SKM-1 treated with dmso at 0.1 percent for 144 hours (cell line): Measurements from ENCODE around the gene NUP133.
"Not testable (repeated sequence)": the region's sequence is repeated elsewhere in the genome, so short reads cannot be mapped to it uniquely, and the experiment has no call there.

ENCODE experiments used
- DNase-seq: peaks from one replicate; lab custom pipeline; 2025; ENCODE audit not compliant: unreplicated experiment; lab: John Stamatoyannopoulos, UW

The NUP133 gene

DNA sequence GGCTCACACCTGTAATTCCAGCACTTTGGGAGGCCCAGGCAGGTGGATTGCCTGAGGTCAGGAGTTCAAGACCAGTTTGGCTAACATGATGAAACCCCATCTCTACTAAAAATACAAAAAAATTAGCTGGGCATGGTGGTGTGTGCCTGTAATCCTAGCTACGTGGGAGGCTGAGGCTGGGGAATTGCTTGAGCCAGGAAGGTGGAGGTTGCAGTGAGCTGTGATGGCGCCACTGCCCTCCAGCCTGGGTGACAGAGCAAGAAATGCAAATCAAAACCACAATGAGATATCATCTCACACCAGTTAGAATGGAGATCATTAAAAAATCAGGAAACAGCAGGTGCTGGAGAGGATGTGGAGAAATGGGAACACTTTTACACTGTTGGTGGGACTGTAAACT lies 3.1 kb upstream of the NUP133 start:
- not testable (repeated sequence) for DNase-seq

DNA sequence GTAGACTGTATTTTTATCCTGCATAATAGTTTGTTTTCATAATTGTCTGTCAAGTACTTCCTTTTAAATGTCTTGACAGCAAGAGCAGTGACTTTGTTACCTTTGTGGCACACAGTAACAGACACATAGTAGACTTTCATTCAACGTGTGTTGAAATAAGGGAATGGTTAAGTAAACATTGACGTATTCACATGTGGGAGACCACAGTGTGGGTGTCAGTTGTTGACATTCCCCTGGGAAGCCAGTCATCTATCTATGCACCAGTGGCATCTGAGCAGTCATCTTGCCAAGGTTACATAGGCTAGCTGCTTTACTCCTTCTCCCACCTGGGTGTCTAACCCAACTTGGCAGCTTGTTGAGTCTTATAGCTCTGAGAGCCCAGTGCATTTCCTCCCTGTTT lies 1.4 kb upstream of the NUP133 start:
- DNase-seq: no peak

DNA sequence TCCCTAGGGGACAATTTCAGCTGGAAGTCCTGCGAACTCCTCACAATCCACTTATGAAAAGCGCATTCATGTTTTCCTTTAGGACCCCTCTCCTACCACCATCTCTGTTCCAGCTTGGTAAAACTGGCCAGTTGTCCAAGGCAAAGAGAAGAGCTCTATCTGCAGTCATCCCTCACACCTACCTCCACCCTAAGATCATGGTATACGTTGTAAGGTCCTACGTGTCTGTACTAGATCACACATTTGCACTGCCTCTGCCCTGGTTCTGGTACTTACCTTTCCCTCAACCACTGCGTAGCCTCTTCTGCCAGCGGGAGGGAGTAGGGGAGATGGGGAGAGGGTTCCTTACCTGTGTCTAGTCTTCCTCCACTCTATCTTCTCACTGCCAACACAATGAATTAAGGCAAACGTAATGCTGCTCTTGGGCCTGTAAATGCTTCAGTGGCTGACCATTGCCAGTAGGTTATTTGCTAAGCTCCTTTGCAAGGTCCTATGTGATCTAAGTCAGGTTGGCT lies 739 bp upstream of the NUP133 start:
- DNase-seq: no peak

DNA sequence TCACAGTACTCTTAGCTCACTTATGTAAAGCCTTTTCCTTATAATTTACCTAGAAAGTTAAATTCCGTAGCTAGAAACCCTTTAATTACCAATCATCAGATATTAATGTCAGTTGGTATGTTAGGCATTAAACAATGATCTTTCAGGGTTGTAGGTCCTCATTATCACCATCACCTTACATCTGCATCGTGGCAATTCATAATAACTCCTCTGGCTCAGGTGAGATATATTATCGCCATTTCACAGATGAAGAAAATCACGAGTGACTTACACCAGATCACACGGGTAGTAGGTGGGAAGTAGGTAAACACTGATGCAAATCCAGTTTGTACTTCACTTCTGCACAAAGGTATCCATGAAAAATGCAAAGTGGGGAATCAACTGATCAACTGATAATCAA lies 639 bp downstream of the NUP133 start:
- DNase-seq: no peak

DNA sequence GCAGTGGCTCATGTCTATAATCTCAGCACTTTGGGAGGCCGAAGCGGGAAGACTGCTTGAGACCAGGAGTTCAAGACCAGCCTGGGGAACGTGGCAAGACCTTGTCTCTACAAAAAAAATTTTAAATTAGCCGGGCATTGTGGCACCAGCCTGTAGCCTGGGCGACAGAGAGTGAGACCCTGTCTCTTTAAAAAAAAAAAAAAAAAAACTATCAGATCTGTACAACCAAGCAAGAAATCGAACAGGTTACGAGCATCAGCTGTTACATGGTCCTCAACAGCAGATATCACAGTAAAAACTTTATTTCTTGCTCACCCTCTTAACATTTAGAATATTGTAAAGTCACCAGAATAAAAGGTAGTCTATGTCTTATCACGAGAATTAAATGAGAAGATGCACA lies 1.5 kb downstream of the NUP133 start:
- no peak for DNase-seq

DNA sequence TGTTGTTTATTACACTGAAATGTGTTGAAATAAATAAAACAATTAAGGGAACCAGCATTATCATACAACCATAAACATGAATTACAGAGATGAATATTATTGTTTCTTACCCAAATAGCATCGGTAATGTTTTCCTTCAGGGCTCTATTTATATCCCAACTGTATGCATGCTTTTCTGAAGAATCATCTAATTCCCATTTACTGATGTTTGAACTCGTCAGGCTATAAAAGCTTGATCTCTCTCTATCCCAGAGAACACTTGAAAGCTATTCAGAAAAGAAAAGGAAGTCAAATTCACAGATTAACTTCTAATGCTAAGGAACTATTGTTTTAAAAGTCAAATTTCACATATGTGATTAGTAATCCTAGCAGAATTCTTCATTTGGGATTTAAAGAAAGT lies 12.4 kb downstream of the NUP133 start:
- DNase-seq: no peak

DNA sequence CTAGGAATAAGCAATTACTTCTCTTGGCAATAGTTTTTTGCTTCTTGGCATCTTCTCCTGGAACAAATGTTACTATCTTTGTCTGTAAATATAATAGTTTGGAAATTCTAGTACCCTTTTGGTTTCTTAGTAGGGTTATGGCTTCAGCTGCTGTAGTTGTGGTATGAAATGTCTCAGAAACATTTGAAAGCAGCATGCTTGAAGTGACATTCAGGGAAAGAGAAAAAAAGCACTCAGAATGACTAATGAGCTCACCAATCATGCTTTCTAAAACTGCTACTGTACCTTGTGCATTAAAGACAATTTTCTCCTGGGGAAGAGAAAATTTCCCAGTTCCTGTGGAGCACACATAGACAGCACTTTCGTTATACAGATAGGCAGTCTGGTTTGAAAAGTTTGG lies 21.0 kb downstream of the NUP133 start:
- no peak for DNase-seq

DNA sequence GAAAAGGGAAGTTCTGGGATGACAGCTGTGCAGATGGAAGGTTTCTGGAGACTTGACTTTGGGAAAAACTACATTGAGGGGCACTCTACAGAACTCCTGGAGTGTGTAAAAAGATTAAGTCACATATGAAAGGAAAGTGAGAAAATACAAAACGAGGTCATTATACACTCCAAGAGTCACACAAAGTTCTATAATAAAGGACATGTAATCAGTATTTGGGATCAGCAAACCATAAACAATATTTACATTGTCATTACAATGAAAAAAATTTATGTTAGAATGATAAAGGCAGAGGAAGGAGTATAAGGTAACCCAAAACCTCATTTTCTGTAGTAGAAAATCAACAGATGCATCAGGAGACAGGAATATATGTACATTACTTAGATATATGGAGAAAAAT lies 22.8 kb downstream of the NUP133 start:
- no peak for DNase-seq

DNA sequence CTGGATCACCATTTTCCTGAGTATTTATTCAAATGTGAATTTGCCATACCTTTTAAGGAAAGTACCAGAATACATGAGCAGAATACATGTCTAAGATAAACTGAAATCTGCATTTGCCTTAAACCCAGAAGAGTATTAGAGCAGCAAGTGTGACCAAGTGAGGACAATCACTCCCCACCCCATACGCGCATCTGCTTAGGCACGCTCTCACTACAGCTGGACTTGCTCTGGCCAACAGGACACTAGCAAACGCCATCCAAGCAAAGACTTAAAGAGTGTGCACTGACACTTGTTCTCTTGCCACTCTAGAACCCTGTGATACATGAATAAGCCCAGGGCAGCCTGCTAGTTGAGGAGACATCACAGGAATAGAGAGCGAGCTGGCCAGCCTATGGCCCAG lies 25.6 kb downstream of the NUP133 start:
- no peak for DNase-seq

DNA sequence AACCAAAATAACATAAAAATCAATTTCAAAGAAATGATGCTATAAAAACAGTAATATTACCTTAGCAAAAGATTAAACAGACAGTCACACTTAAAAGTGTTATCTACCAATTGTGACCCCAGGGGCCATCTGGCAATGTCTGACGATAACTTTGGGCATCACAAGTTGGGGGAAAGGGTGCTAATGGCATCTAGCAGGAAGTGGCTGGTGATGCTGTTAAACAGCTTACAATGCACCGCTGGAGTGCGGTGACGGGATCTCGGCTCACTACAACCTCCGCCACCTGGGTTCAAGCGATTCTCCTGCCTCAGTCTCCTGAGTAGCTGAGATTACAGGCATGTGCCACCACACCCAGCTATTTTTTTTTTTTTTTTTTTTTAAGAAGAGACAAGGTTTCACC lies 27.6 kb downstream of the NUP133 start:
- no peak for DNase-seq

DNA sequence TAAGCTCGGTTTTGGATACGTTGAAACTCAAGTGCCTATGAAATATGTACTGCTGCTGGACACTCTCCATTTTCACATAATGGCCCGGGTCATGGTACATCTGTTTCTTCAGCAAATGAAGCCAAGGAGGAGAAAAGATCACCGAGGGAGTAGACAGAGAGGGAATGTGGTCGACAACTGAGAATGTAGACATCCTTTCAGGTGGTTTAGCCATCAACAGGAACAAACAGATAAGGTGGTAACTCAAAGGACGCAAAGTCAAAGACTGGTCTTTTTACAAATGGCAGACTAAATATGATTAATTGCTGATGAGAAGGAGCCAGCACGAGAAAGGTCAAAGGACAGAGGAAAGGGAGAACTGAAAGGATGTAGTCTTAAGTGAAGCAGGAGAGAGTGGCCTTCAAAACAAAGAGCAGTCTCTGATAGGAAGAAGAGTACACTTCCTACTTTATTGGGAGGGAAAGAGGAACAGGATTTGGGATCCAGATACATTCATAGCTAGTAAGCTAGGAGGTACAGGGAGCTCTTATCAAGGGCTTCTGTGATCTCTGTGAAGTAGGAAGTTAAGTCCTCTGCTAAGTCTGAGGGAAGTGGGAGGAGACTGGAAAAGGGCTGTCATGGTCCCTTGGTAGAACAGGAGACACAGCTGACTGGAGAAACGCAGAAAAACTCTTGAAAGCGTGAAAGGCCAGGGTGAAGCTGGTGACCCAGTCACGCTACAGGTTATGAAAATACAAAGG lies 28.3 kb downstream of the NUP133 start:
- DNase-seq: no peak

DNA sequence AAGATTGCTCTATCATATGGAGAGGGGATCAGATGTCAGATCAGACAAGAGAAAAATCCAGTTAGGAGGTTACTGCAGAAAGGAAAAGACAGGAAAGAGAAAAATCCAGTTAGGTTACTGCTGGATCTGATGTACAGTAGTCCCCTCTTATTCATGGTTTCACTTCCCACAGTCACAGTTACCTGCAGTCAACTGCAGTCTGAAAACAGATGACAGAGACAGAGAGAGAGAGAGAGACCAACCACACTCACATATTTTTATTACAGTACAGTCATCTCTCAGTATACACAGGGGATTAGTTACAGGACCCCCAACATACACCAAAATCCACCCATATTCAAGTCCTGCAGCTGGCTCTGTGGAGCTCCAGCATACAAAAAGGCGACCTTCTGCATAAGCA lies 29.3 kb downstream of the NUP133 start:
- DNase-seq: no peak

DNA sequence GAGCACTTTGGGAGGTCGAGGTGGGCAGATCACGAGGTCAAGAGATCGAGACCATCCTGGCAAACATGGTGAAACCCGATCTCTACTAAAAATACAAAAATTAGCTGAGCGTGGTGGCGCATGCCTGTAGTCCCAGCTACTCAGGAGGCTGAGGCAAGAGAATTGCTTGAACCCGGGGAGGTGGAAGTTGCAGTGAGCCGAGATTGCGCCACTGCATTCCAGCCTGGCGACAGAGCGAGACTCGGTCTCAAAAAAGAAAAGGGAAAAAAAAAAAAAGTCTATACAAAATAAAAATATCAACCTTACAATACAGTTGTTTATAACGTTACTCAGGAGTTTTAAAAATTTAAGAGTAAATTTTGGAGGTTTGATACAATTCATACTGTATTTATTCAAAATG lies 32.3 kb downstream of the NUP133 start:
- not testable (repeated sequence) for DNase-seq

DNA sequence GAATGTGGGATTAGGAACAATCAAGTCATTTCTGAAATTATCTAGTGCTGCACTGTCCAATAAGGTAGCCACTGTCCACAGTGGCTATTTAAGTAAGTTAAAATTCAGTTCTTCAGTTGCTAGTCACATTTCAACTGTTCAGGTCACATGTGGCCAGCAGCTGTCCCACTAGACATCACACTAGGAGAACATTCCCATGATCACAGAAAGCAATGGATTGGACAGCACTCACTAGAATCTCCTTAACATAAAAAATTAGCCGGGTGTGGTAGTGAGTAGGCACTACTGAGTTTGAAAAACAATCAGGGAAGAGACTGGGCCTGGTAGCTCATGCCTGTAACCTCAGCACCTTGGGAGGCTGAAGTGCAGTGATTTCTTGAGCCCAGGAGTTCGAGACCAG lies 33.6 kb downstream of the NUP133 start:
- DNase-seq: no peak

DNA sequence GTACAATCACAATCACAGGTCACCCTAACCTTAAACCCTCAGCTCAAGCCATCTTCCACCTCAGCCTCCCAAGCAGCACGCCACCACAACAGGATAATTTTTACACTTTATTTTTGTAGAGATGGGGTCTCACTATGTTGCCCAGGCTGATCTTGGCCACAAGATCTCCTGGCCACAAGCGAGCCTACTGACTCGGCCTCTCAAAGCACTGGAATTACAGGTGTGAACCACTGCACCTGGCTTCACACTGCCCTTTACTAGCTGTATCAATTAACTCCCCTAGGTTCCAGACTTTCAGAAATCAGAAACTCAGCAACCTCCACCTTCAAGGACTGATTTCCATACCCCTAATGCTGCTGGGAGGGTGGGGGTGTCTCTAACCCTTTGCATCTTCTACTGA lies 37.0 kb downstream of the NUP133 start:
- no peak for DNase-seq

DNA sequence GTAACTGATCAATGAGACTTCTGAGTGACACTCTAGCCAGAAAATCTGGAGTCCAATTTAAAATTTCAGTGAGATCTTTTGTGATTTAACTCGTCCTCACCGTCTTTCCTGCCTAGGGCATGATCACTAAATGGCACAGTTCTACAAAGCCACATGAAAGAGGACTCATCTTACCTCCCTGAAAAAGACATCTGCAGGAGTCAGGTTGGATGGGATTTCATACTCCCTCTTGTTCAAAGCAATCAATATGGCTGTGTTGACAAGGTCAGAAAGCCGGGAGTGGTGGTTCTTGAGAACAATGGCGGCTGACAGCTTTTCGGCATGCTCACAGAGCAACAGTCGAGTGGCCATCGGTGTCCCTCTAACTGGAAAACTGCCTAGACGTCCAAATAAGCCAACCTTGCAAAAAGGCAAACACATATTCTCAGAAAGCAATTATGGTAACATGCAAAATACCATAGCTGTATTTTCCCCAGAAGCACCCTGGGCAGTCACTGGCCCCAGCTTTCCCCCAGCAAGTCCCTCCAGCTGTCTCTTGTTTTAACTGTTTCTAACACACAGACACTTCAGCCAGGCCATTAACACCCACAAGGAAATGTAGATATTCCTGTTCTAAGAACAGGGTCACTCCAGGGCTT lies 37.6 kb downstream of the NUP133 start:
- DNase-seq: no peak

DNA sequence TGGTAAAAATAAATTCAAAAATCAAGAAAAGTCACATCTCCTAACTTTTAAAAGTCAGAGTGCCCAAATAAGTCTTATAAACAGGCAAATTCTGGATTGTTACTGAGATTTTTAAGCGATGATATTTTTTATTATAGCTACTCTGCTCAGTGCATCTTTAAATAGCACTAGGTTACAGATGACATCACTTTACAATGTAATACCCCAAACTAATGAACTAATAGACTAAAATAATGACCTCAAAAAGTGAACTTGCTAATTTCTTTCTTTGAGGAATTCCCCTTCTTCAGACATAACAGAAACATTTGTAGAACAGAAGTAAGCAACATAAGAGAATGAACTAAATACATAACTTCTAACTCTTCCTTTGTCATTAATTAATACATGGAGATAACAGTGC lies 41.3 kb downstream of the NUP133 start:
- DNase-seq: no peak

DNA sequence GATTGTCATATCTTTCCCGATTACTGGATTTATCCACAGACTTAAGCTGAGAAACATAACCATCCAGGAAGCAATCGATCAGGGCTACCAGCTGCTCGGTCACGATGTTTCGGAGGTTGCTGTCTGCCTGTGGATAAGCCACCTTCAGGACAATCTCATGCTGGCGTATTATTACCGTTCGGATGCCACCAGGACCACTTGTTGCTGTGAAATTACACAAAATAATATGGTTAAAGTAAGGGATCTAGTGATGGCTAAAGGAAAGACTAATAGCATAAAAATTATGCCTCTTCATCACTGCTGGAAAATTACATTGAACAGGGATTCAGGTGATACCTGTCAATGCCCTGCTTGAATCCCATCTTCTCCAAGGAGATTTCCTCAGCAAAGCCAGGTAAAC lies 43.5 kb downstream of the NUP133 start:
- DNase-seq: no peak

DNA sequence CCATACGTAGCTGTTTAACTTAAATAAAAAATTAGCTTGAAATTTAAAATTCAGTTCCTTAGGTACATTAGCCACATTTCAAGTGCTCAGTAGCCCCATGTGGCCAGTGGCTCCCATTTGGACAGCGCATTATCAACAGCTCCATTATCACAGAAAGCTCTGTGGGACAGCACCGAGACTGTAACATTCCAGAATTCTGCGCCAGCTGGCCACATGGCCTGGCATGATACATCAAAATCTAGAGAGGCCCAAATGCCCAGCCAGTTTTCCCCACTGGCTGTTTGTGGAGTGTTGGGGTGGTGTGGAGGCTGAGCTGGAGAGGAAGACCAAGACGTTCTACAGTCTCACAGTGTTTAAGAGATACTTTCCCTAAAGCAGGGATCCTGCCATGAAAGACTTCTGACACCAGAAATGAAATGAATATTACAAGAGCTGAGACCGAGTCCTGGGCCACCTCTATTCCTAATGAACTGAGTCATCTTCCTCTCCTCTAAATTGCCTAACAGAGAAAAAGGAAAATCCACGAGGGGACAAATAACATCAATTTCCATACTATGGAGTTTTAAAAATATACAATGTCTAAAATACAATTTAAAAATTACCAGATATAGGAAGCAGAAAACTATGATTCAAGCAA lies 47.0 kb downstream of the NUP133 start:
- no peak for DNase-seq

DNA sequence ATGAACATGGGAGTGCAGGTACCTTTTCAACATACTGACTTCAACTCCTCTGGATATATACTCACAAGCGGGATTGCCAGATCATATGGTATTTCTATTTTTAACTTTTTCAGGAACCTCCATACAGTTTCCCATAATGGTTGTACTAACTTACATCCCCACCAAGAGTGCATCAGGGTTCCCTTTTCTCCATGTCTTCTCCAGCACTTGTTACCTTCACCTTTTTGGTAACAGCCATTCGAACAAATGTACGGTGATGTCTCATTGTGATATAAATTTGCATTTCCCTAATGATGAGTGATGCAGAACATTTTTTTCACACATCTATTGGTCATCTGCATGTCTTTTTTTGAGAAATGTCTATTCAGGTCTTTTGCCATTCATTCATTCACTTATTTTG lies 48.3 kb downstream of the NUP133 start:
- no peak for DNase-seq

DNA sequence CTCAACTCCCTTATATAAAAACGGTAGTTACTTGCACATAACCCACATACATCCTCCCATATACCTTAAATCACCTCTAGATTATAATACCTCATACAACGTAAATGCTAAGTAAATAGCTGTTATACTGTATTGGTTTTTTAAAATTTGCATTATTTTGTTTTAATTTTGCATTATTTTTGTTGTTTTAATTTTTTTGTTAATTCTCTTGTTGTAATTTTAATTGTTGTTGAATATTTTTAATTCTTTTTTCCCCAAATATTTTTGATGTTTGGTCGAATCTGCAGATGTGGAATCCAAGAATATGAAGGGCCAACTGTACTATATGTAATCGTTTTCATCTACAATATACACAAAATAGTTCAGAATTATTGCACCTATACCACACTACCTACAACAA lies 50.7 kb downstream of the NUP133 start:
- DNase-seq: no peak

DNA sequence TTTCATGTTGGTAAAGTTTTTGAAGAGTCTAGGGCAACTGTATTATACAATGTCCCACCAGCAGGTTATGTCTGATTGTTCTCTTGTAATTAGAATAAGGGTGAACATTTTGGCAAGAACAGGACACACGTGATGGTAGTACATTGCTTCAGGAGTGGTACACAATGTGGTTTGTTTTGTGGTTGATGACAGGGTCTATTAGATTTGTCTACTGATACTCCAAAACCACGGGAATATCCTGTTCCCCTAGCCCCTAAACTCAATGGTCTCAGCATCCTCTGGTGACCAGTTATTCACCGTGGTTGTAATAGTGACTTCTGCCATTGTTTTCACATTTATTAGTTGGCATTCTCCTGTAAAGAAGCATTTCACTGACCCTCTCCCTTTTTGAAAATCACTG lies 52.1 kb downstream of the NUP133 start:
- DNase-seq: no peak
